Activated CD4-positive, alpha-beta T cell treated with anti-CD3 and anti-CD28 coated beads, Interleukin-2, amount 10 ng/mL, durations not matched to agents 7 days and 5 days (primary cell): ENCODE results near the gene TEX14. TPM values are rescaled to one million over a fixed set of nuclear protein-coding genes. Genes with fewer than 3 reads are reported as not detected.

Experiments
- CTCF ChIA-PET: fragments of 350-600 bp; sonication (Branson Sonifier 250); formaldehyde crosslinking; loops from one replicate; lab custom pipeline; 2021; ENCODE audit warnings: antibody characterized with exemption; lab: Charles Lee
- POLR2A ChIA-PET: fragments of 350-600 bp; sonication (Branson Sonifier 250); formaldehyde crosslinking; loops from one replicate; lab custom pipeline; 2021; ENCODE audit warnings: antibody characterized with exemption; lab: Charles Lee
- DNase-seq: peaks from one replicate; pipeline ENCODE4 v3.0.0-alpha.2; 2020
- H3K27ac Mint-ChIP-seq: one replicate; pipeline ENCODE4 v1.8.0; 2021; ENCODE audit warnings: mild to moderate bottlenecking, moderate library complexity, mixed read lengths
- H3K27me3 Mint-ChIP-seq: one replicate; pipeline ENCODE4 v1.8.0; 2021; ENCODE audit warnings: mixed read lengths
- H3K36me3 Mint-ChIP-seq: one replicate; pipeline ENCODE4 v1.8.0; 2021; ENCODE audit warnings: low read depth, mixed read lengths
- H3K4me1 Mint-ChIP-seq: one replicate; pipeline ENCODE4 v1.8.0; 2021; ENCODE audit warnings: mixed read lengths
- H3K4me3 Mint-ChIP-seq: one replicate; pipeline ENCODE4 v1.8.0; 2021; ENCODE audit warnings: mild to moderate bottlenecking, moderate library complexity, mixed read lengths
- H3K9me3 Mint-ChIP-seq: one replicate; pipeline ENCODE4 v1.8.0; 2021; ENCODE audit warnings: mixed read lengths
- total RNA-seq, 2 experiments: library from RNA; stranded (reverse); gene quantifications; one replicate each; pipeline ENCODE4 v1.2.3, GENCODE V29; 2021

The TEX14 gene
- total RNA-seq, 2 experiments from 2014 or later: 0.27 to 0.50 TPM

DNA sequence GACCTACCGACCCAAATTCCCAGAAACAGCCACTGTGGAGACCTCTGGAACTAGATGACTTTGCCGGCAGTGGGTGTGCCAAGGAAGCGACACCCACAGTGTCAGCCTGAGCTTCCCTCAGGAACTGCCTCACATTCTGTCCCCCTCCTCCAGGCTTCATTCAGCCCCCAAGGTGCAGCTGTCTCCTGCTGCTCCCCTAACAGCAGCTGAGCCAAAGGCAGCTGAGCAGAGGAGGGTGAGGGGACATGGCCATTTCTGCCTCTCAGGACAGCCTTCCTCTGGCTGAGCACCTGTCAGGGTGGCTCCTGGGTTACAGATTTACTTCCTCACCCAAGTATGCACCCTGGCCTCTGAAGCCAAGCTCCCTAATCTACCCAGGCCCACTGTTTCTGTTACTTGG, 155.3 kb downstream of the TEX14 start:
- Mint-ChIP-seq H3K4me1 (no peaks in the 10 kb centered on the region), H3K27me3 (peaks cover 32% of the 10 kb centered on the region), H3K27ac (no peak overlapping the region), H3K4me3 (no peak overlapping the region), H3K9me3 (no peaks in the 10 kb centered on the region), H3K36me3 (no peaks in the 10 kb centered on the region)
- ChIA-PET POLR2A (no interaction called here), CTCF (interaction anchor here (0.8 to 1.6 kb wide), 2 partner anchors 10 to 18 kb away, joined by 3 to 6 read pairs; no protein-coding TSS in a partner anchor)
- DNase-seq: no peak

DNA sequence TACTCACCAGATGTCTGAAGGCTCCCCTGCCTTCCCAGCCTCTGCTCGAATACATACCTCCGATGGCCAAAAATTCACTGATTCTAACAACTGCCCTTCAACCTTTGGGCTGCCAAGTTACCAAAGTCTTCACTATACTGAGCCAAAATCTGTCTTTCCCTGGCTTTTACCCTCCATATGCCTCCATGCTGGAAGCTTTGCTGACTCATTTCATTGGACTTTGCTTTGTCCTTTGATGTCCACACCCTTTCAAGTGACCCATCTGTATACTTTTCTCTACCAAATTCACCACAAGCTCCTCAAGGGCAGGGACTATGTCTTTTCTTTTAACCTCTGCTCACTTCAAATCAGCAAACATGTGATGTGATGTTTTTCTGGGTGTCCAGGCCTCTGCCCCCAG, 156.4 kb downstream of the TEX14 start:
- Mint-ChIP-seq H3K9me3 (no peaks in the 10 kb centered on the region), H3K27ac (no peak overlapping the region), H3K4me1 (no peaks in the 10 kb centered on the region), H3K4me3 (no peak overlapping the region), H3K36me3 (no peaks in the 10 kb centered on the region), H3K27me3 (peaks cover 34% of the 10 kb centered on the region)
- POLR2A ChIA-PET: no interaction called here
- no peak for DNase-seq
- CTCF ChIA-PET: interaction anchor here (0.6 to 1.6 kb wide), 4 partner anchors 9 to 715 kb away, joined by 3 to 6 read pairs (median 4); no protein-coding TSS in a partner anchor

DNA sequence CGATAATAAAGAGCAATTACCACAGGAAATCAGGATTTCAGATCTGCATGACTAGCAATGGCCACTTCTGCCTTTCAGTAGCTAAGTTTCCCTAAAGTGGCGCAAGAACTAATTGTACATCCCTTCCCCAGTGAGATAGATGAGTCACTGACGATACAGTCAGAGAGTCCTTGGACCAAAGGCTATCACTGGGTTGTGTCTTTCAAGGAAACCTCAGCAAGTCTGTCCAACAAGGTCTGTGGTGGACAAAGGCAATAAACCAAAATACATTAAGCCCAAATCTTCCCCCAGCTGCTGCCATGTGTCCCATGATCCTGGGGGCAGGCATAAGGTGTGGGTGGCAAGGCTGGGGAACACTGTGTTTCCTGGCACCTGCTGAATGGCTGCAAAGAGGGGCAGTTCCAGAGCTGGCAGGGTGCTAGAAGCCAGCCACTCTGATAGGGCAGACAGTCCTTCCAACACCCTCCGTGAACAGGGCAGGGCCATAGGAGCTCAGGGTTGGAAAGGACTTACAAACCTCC, 156.9 kb downstream of the TEX14 start:
- POLR2A ChIA-PET: no interaction called here
- Mint-ChIP-seq H3K9me3 (no peaks in the 10 kb centered on the region), H3K4me3 (no peak overlapping the region), H3K36me3 (no peaks in the 10 kb centered on the region), H3K27ac (no peak overlapping the region), H3K27me3 (peaks cover 34% of the 10 kb centered on the region), H3K4me1 (no peaks in the 10 kb centered on the region)
- CTCF ChIA-PET: interaction anchor here (0.6 to 1.6 kb wide), 3 partner anchors 9 to 716 kb away, joined by 3 to 6 read pairs (median 5); no protein-coding TSS in a partner anchor
- no peak for DNase-seq

GRCh38 chr17:58534331-58534730, 157.5 kb downstream of the TEX14 start:
- Mint-ChIP-seq H3K27ac (no peak overlapping the region), H3K27me3 (peaks cover 37% of the 10 kb centered on the region), H3K9me3 (no peaks in the 10 kb centered on the region), H3K36me3 (no peaks in the 10 kb centered on the region), H3K4me1 (no peaks in the 10 kb centered on the region), H3K4me3 (no peak overlapping the region)
- no peak for DNase-seq
- CTCF ChIA-PET: interaction anchor here (0.7 to 1.6 kb wide), 5 partner anchors 8 to 22 kb away, joined by 3 to 6 read pairs (median 5); partner anchors contain the start of gene MTMR4
- POLR2A ChIA-PET: interaction anchor here (0.5 kb wide), 1 partner anchor 912 kb away, joined by 4 read pairs; no protein-coding TSS in a partner anchor

DNA sequence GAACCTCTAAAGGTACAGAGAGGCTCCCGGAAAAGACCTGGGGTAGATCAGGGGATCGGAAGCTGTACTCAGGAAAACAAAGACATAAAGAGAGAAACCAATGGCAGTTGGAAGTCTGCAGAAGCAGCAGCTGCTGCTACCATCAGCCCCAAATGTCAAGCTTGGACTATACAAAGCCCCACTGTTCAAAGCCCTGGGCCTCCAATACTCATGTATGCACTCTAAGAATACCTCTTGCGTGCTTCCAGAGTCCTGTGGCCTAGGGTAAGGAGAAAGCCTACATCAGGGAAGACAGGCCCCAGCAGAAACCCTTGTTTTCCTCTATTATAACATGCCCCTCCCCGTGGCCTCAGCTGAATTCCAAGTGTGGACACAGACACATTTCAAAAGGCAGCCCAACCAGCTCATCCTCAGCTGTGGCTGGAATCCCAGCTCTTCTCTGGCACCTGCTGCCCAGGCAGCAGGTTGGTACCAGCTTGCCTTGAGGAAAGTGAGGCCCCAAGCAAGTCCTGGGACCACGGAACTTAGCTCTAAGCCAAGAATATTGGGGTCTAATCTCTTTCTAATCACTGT, 158.1 kb downstream of the TEX14 start:
- Mint-ChIP-seq H3K27ac (no peak overlapping the region), H3K36me3 (no peaks in the 10 kb centered on the region), H3K27me3 (peaks cover 43% of the 10 kb centered on the region), H3K9me3 (no peaks in the 10 kb centered on the region), H3K4me1 (no peaks in the 10 kb centered on the region), H3K4me3 (no peak overlapping the region)
- ChIA-PET CTCF (interaction anchor here (0.6 to 1.6 kb wide), 7 partner anchors 8 to 38 kb away, joined by 3 to 6 read pairs (median 5); partner anchors contain the start of gene MTMR4), POLR2A (no interaction called here)
- no peak for DNase-seq

GRCh38 chr17:58532555-58532951, 159.3 kb downstream of the TEX14 start:
- Mint-ChIP-seq H3K27ac (no peak overlapping the region), H3K36me3 (no peaks in the 10 kb centered on the region), H3K4me1 (peaks cover under 1% of the 10 kb centered on the region), H3K9me3 (no peaks in the 10 kb centered on the region), H3K4me3 (peak overlapping the region; percentile 51), H3K27me3 (peaks cover 43% of the 10 kb centered on the region)
- DNase-seq: no peak
- CTCF ChIA-PET: interaction anchor here (0.6 to 1.6 kb wide), 5 partner anchors 9 to 652 kb away, joined by 4 to 7 read pairs (median 4); no protein-coding TSS in a partner anchor
- POLR2A ChIA-PET: interaction anchor here (1.2 kb wide), 1 partner anchor 99 kb away, joined by 4 read pairs; no protein-coding TSS in a partner anchor

- POLR2A ChIA-PET: interaction anchor here (1.2 kb wide), 1 partner anchor 100 kb away, joined by 4 read pairs; no protein-coding TSS in a partner anchor
- Mint-ChIP-seq H3K4me3 (peak overlapping the region; percentile 51), H3K9me3 (no peaks in the 10 kb centered on the region), H3K4me1 (peaks cover 7% of the 10 kb centered on the region), H3K27ac (no peak overlapping the region), H3K27me3 (peaks cover 43% of the 10 kb centered on the region), H3K36me3 (no peaks in the 10 kb centered on the region)
- CTCF ChIA-PET: interaction anchor here (0.6 to 1.6 kb wide), 6 partner anchors 8 to 652 kb away, joined by 3 to 7 read pairs (median 4); no protein-coding TSS in a partner anchor
- peak; percentile 64 for DNase-seq
These were observed 159.9 kb downstream of the TEX14 start for GRCh38 chr17:58531661-58532554.

- CTCF ChIA-PET: interaction anchor here (1.0 to 3.3 kb wide), 4 partner anchors 8 to 19 kb away, joined by 3 to 14 read pairs (median 6); no protein-coding TSS in a partner anchor
These were observed 160.7 kb downstream of the TEX14 start for GRCh38 chr17:58531122-58531521.

DNA sequence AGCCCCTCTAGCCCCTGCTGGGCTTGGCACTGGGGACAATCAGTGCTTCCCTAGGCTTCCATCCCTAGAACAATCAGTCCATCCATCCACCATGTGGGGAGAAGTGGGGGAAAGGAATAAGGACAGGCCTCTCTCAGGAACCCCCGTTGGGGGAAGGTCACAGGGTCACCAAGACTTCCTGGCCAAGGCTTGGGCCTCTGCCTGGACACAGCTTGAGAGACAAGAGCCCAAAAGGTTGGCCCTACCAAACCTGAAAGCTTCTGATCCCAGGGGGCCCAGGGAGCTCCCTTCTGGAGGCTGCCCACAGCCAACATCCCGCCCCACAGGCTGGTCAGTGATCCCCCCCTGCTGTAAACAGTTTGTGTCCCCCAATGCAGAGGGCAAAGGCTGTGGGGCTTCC, 161.2 kb downstream of the TEX14 start:
- Mint-ChIP-seq H3K9me3 (no peaks in the 10 kb centered on the region), H3K4me3 (peak overlapping the region; percentile 37), H3K27me3 (peaks cover 37% of the 10 kb centered on the region), H3K36me3 (no peaks in the 10 kb centered on the region), H3K4me1 (peaks cover 19% of the 10 kb centered on the region), H3K27ac (no peak overlapping the region)
- DNase-seq: no peak
- ChIA-PET POLR2A (no interaction called here), CTCF (interaction anchor here (3.3 kb wide), 2 partner anchors 8 to 11 kb away, joined by 11 to 14 read pairs; no protein-coding TSS in a partner anchor)

More at GRCh38 chr17:58531122-58531521, 160.7 kb downstream of the TEX14 start:
- Mint-ChIP-seq H3K4me1 (peaks cover 15% of the 10 kb centered on the region), H3K27me3 (peaks cover 40% of the 10 kb centered on the region), H3K9me3 (no peaks in the 10 kb centered on the region), H3K4me3 (peak overlapping the region; percentile 37), H3K36me3 (no peaks in the 10 kb centered on the region), H3K27ac (no peak overlapping the region)
- POLR2A ChIA-PET: no interaction called here
- DNase-seq: no peak

DNA sequence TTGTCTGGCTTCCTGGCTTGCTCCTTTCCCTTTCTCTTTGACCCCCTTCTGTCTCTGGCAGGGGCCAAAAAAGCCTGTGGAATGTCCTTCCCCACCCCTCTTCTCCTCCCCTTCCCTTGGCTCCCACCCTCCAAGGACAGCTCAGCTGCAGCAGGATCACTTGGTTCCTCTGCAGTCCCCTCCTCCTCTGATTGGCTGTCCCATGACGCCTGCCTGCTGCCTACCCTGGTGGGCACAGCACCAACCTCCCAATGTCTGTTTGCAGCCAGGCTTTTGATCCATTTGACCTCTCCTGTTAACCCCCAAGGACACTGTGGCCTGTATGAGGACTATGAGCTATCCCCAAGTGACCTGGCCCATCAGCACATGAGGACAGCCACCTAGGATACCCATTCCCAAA, 162.6 kb downstream of the TEX14 start:
- POLR2A ChIA-PET: interaction anchor here (0.5 kb wide), 1 partner anchor 514 kb away, joined by 4 read pairs; no protein-coding TSS in a partner anchor

DNA sequence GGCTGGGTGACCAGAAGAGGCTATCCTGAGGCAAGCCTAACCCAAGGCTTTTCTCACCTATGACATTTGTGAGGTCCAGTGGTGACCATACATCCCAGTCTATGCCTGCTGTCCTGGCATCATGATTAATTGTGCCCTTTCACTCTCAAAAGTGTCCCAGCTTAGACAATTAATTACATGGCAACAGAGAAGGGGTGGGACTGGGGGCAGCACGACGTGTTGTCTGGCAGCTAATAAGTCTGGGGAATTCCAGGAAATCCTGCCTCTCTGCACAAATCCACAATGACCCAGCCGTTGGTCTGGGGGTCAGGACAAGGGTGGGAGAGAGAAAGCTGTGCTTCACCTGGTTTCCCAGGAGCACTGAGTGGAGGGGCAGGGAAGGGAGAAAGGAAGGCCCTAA, 163.4 kb downstream of the TEX14 start:
- POLR2A ChIA-PET: no interaction called here
- peaks cover 21% of the 10 kb centered on the region for H3K4me1 Mint-ChIP-seq

More for the DNA sequence above, 162.6 kb downstream of the TEX14 start:
- no peak for DNase-seq
- CTCF ChIA-PET: interaction anchor here (1.1 to 3.3 kb wide), 4 partner anchors 9 to 25 kb away, joined by 3 to 14 read pairs (median 7); no protein-coding TSS in a partner anchor
- Mint-ChIP-seq H3K36me3 (no peaks in the 10 kb centered on the region), H3K9me3 (no peaks in the 10 kb centered on the region), H3K27ac (no peak overlapping the region), H3K27me3 (peaks cover 28% of the 10 kb centered on the region), H3K4me1 (peaks cover 21% of the 10 kb centered on the region), H3K4me3 (no peak overlapping the region)

GRCh38 chr17:58527949-58528348, 163.9 kb downstream of the TEX14 start:
- CTCF ChIA-PET: interaction anchor here (0.8 to 3.3 kb wide), 6 partner anchors 9 to 474 kb away, joined by 3 to 14 read pairs (median 4); no protein-coding TSS in a partner anchor
- Mint-ChIP-seq H3K27ac (no peak overlapping the region), H3K4me3 (no peak overlapping the region), H3K27me3 (peaks cover 22% of the 10 kb centered on the region), H3K36me3 (no peaks in the 10 kb centered on the region), H3K4me1 (peaks cover 21% of the 10 kb centered on the region), H3K9me3 (no peaks in the 10 kb centered on the region)
- DNase-seq: no peak
- POLR2A ChIA-PET: interaction anchor here (0.5 to 0.7 kb wide), 2 partner anchors 80 to 103 kb away, joined by 4 read pairs; no protein-coding TSS in a partner anchor

More for the DNA sequence above, 163.4 kb downstream of the TEX14 start:
- H3K27me3 Mint-ChIP-seq: peaks cover 27% of the 10 kb centered on the region
- CTCF ChIA-PET: interaction anchor here (0.5 to 3.3 kb wide), 7 partner anchors 9 to 179 kb away, joined by 3 to 14 read pairs (median 3); no protein-coding TSS in a partner anchor
- no peak overlapping the region for H3K4me3 Mint-ChIP-seq
- H3K9me3 Mint-ChIP-seq: no peaks in the 10 kb centered on the region
- H3K27ac Mint-ChIP-seq: no peak overlapping the region
- H3K36me3 Mint-ChIP-seq: no peaks in the 10 kb centered on the region
- DNase-seq: no peak
